MG63 (cell line): Measurements from ENCODE around the gene MYO15A. TPM values are rescaled to one million over a fixed set of nuclear protein-coding genes. Genes with fewer than 3 reads are reported as not detected.
A peak's percentile ranks its signal among the peaks of the same experiment; 100 is the strongest.

ENCODE experiments used
- DNase-seq: peaks from one replicate; pipeline ENCODE4 v3.0.0-alpha.2; 2020
- H3K27me3 ChIP-seq: fragments of 250-450 bp; sonication (Bioruptor Pico); 2 replicates; pipeline ENCODE4 v1.5.1; 2020; ENCODE audit warnings: mild to moderate bottlenecking, moderate library complexity
- H3K36me3 ChIP-seq: fragments of 250-450 bp; sonication (Bioruptor Pico); 2 replicates; pipeline ENCODE4 v1.5.1; 2020; ENCODE audit warnings: mild to moderate bottlenecking, moderate library complexity
- H3K4me3 ChIP-seq: fragments of 250-450 bp; sonication (Bioruptor Pico); 2 replicates; pipeline ENCODE4 v1.5.1; 2020; ENCODE audit warnings: mild to moderate bottlenecking, moderate library complexity
- H3K9me3 ChIP-seq: fragments of 250-450 bp; sonication (Bioruptor Pico); 2 replicates; pipeline ENCODE4 v1.5.1; 2020; ENCODE audit warnings: mild to moderate bottlenecking, moderate library complexity
- total RNA-seq: library from RNA; depleted of rRNA; stranded (reverse); fragments of >200 nt; shearing (Covaris generic); gene quantifications from 2 replicates; pipeline ENCODE4 v1.2.3, GENCODE V29; 2014; ENCODE audit warnings: low replicate concordance

The MYO15A gene
- total RNA-seq, 1 experiment from 2014 or later: not detected

DNA sequence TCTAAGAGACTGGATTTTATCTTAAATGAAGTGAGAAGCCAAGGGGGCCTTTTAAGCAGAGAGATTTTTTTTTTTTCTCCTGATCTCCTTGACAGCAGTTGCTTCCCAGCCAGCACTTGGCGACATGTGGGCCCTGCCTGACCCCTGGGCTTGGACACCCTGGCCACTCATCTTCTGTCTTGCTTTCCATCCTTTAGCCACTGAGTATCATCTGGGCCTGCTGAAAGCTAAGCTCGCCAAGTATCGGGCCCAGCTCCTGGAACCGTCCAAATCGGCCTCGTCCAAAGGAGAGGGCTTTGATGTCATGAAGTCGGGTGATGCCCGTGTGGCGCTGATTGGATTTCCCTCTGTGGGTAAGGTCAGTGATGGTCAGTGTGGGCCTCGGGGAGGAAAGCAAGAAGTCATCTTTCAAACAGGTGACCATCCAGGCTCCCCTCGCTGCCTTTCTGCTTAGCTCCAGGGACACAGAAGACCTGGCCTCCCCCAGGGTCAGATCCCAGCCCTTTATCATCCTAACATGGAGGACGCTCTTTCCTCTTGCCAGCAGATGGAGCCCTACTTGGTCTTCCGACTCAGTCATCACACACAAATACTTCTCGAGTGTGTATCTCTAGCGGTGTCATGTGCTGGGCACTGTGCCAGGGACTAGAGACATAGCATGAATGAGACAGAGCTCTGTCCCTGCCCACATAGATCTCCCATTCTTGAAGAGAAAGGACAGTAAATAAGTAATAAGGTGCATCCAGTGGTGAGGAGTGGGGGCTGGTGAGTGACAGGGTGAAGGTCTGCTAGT is 14.7 kb upstream of the MYO15A start:
- peak; percentile 52 for DNase-seq
- no peaks in the 10 kb centered on the region for H3K9me3 ChIP-seq
- no peaks in the 10 kb centered on the region for H3K27me3 ChIP-seq
- H3K4me3 ChIP-seq: no peak overlapping the region
- H3K36me3 ChIP-seq: peaks cover 8% of the 10 kb centered on the region; the same call in 1 of the 2 replicates

DNA sequence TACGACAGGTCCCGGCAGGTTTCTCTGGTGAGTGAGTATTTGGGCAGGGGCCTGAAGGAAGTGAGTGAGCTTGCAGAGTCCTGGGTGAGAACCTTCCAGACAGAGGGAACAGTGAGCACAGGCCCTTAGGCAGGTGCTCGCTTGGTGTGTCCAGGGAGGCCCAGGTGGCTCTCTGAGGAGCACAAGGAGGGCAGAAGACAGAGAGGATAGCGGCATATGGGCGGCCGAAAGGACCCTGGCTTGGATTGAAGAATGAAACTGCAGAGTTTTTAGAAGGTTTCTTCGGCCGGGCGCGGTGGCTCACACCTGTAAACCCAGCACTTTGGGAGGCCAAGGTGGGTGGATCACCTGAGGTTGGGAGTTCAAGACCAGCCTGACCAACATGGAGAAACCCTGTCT is 14.1 kb upstream of the MYO15A start:
- H3K27me3 ChIP-seq: no peaks in the 10 kb centered on the region
- H3K4me3 ChIP-seq: no peak overlapping the region
- no peak for DNase-seq
- H3K36me3 ChIP-seq: peaks cover 8% of the 10 kb centered on the region; the same call in 1 of the 2 replicates
- no peaks in the 10 kb centered on the region for H3K9me3 ChIP-seq

DNA sequence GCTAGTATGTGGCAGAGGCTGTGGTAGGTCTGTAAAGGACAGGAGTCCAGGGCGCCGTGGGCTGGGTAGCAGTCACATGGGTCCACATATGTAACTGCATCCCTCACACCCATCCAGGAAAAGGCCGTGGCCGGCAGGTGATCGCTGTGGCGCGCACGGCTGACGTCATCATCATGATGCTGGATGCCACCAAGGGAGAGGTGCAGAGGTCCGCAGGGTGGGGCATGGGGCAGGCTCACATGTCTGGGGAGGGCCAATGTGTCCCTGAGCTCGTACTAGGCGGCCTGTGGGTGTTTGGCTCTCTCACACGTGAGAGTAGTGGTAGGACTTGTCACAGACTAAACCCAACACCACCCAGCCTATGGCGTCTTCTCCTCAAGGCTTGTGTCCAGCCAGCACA is 9.0 kb upstream of the MYO15A start:
- Histone ChIP-seq H3K4me3 (no peak overlapping the region), H3K36me3 (no peaks in the 10 kb centered on the region), H3K27me3 (no peaks in the 10 kb centered on the region), H3K9me3 (no peaks in the 10 kb centered on the region)
- DNase-seq: no peak

DNA sequence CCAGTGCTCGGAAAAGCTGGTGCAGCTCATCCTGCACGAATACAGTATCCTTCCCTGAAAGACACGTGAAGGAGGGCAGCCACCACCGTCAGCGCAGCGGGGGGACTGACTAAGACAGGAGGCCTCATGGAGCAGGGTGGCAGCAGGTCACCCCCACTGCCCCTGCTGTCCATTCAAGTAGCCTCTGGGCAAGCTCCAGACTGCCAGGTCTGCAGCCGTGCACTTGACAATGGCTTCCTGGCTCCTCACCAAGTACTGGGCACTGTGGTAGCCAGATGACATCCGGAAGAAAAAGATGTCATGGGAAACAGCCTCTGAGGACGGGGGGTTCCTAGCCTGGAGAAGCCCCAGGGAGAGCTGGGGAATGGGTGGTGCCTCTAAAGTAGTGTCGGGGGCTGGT is 7.9 kb upstream of the MYO15A start:
- DNase-seq: no peak
- Histone ChIP-seq H3K9me3 (no peaks in the 10 kb centered on the region), H3K36me3 (no peaks in the 10 kb centered on the region), H3K4me3 (no peak overlapping the region), H3K27me3 (no peaks in the 10 kb centered on the region)

DNA sequence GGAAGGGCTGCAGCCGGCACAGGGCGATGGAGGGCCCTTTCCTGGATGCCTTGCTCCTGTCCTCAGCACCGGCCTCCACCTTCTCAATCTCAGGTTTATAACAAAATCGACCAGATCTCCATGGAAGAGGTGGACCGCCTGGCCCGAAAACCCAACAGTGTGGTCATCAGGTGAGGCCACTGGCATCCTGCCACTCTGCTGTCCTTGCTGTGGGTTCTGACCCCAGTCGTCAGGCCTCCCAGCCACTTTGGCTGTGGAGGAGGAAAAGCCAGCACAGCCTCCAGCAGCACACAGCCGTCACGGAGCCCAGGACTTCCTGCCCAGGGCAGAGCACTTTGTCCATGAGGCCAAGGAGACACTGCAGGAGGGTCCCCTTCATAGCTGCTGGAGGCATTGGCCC is 6.7 kb upstream of the MYO15A start:
- no peaks in the 10 kb centered on the region for H3K36me3 ChIP-seq
- H3K9me3 ChIP-seq: no peaks in the 10 kb centered on the region
- no peak for DNase-seq
- no peaks in the 10 kb centered on the region for H3K27me3 ChIP-seq
- H3K4me3 ChIP-seq: no peak overlapping the region

DNA sequence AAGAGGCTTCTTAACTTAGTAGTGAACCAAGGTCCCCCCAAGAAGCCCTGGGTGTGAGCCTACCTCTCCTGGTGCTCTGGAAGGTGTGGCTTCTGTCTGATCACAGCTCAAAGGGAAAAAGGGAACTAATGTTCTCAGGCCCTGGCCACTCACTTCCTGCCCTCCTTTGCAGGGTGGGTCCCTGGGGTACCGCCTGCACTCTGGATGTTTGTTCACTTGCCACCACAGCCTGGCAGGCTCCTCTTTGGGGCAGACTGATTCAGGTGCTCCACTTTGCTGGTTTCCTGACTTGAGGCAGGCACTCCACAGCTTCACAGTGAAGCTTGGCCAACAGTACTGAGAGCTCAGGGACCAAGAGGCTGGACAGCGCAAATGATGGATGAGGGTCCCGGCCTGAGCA is 5.9 kb upstream of the MYO15A start:
- H3K27me3 ChIP-seq: no peaks in the 10 kb centered on the region
- DNase-seq: no peak
- H3K36me3 ChIP-seq: no peaks in the 10 kb centered on the region
- no peak overlapping the region for H3K4me3 ChIP-seq
- no peaks in the 10 kb centered on the region for H3K9me3 ChIP-seq

DNA sequence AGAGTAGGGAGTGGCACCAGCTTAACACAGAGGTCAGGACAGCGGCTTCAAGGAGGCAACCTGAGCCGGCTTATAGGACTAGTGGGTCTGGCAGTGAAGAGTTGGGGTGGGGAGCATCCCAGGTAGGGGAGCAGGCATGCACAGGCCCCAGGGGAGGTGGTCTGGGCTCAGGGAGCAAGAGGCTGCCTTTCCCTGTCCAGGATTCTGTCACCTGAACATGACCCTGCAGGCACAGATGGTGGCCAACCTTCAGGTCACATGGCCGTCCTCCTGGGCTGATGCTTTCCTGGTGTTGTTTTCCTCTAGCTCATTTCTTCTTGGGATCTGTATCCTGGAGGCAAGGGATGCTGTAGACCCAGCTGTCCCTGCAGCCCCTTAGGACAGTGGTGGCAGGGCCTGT is 3.5 kb upstream of the MYO15A start:
- H3K27me3 ChIP-seq: no peaks in the 10 kb centered on the region
- no peak overlapping the region for H3K4me3 ChIP-seq
- no peaks in the 10 kb centered on the region for H3K36me3 ChIP-seq
- no peaks in the 10 kb centered on the region for H3K9me3 ChIP-seq
- DNase-seq: no peak

DNA sequence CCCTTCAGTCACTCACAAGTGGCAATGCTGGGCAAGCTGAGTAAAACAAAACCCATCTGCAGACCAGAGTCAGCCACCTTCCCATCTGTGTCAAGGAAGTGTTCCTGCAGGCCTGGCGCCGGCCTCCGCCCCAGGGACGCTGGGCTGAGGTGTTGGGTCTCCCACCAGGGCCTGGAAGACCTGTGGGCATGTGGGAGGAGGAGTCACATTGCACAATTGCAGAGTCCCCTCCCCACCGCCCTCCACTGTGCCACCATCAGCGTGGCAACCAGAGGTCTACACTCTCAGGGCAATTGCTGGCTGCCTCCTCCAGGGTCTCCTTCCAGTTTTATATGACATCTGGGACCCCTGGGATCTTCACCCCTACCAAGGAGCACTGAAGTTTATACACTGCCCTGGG is 3.0 kb upstream of the MYO15A start:
- Histone ChIP-seq H3K27me3 (no peaks in the 10 kb centered on the region), H3K36me3 (no peaks in the 10 kb centered on the region), H3K9me3 (no peaks in the 10 kb centered on the region), H3K4me3 (no peak overlapping the region)
- DNase-seq: no peak

DNA sequence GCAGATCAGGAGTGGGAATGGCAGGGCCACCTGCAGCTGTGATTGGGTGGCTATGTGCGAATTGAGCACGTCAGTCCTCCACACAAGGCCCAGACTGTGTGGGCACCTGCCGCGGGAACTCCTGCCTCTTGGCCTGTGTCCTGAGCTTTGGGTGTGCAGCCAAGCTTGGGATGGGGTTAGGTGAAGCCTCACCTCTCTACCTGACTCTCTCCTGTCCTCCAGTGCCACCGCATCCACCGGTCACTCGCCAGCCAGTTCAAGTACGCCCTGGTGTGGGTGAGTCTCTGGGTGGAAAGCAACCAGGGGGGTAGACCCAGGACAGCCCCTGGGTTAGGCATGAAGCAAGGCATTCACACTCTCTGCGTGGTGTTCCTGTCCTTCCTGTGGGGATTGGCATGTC is 2.3 kb upstream of the MYO15A start:
- Histone ChIP-seq H3K9me3 (no peaks in the 10 kb centered on the region), H3K36me3 (no peaks in the 10 kb centered on the region), H3K4me3 (no peak overlapping the region), H3K27me3 (no peaks in the 10 kb centered on the region)
- DNase-seq: no peak

DNA sequence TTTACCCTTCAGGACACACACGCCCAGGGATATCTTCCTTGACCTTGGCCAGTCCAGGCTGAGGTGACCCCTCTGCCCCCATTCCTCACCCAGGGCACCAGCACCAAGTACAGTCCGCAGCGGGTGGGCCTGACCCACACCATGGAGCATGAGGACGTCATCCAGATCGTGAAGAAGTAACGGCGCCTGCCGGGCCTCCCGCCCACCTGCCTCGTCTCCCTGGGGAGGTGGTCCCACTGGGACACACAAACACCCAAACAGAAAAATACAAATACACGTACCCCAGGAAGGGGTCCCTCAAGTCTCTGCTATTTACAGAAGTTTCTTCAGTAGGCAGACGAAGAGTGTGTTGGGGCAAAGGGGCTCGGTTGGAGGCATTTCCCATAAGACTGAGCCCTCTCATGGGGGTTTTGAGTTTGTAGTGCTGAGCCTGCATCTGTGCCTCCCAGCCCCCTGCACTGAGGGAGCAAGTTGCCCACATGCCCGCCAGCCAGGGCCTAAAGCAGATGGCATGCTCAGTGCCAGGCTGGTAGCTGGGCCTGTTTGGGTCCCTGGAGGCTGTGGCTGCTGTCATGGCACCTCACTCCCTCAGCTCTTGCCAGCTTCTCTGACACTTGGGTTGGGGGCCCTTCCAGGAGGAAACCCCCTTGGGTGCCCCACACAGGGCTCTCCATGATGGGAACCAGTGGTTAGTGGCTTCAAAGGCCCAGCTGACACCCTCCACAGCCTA is 1.3 kb upstream of the MYO15A start:
- H3K27me3 ChIP-seq: no peaks in the 10 kb centered on the region
- no peak for DNase-seq
- no peak overlapping the region for H3K4me3 ChIP-seq
- no peaks in the 10 kb centered on the region for H3K9me3 ChIP-seq
- no peaks in the 10 kb centered on the region for H3K36me3 ChIP-seq

DNA sequence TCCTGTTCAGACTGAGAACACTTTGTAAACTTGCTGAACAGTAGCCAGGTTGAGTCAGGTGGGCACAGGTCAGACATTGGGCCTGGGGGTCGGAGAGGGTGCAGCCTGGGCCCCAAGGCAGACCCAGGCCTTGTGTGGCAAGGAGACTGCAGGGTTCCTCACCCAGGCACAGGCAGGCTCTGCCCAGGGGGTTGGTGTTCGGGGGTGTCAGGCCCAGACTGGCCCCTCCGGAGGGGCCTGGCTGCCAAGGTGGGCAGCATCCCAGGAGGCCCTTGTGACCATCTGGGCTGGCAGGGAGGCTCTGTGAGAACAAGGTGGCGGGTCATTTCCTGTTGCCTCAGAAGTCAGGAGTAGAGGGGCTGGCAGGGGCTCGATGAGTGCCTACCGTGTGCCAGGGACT is 585 bp upstream of the MYO15A start:
- Histone ChIP-seq H3K4me3 (no peak overlapping the region), H3K27me3 (no peaks in the 10 kb centered on the region), H3K9me3 (no peaks in the 10 kb centered on the region), H3K36me3 (no peaks in the 10 kb centered on the region)
- no peak for DNase-seq

DNA sequence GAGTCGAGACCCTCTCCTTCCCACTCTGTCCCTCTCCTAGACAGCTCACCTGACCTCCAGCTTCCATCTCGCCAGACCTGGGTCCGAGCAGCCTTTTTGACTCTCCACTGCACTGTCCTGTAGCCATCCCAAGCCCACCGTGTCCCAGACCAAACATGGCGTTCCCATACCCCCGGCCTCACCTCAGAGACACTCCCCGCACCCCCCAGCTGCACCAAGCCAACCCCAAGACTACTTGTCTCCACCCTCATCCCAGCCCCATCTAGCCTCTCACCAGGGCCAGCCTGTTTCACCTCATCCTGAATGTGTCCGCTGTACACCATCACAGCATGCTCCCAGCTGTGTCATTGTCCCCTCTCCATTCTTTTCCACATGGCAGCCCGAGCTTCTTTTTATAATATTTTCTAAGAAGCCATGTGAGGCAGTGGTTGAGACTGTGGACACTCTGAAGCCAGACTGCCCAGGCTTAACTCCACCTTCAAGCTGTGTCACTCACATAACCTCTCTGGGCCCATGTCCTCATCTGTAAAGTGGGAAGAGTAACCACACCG is 1.5 kb downstream of the MYO15A start:
- H3K9me3 ChIP-seq: no peaks in the 10 kb centered on the region
- no peaks in the 10 kb centered on the region for H3K36me3 ChIP-seq
- no peak for DNase-seq
- no peak overlapping the region for H3K4me3 ChIP-seq
- no peaks in the 10 kb centered on the region for H3K27me3 ChIP-seq

DNA sequence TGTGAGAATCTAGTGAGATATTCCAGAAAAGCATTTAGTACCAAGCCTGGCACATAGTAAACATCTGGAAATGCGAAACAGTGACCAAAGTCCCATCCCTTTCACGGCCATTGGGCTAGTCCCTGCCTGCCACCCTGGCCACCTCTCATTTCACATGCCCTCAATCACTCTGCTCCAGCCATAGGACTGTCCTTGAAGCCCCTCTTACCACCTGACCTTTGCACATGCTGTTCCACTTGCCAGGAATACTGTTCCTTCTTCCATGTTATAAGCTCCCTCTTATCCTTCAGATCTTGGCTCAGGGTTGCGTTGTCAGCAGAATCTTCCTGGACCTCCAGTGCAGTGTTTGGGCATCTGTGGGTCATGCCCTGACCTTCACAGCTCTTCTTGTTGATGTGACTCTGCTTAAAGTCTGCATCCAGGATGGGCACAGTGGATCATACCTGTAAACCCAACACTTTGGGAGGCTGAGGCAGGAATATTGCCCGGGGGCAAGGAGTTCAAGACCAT is 2.1 kb downstream of the MYO15A start:
- Histone ChIP-seq H3K27me3 (no peaks in the 10 kb centered on the region), H3K4me3 (no peak overlapping the region), H3K36me3 (no peaks in the 10 kb centered on the region), H3K9me3 (no peaks in the 10 kb centered on the region)
- DNase-seq: no peak

DNA sequence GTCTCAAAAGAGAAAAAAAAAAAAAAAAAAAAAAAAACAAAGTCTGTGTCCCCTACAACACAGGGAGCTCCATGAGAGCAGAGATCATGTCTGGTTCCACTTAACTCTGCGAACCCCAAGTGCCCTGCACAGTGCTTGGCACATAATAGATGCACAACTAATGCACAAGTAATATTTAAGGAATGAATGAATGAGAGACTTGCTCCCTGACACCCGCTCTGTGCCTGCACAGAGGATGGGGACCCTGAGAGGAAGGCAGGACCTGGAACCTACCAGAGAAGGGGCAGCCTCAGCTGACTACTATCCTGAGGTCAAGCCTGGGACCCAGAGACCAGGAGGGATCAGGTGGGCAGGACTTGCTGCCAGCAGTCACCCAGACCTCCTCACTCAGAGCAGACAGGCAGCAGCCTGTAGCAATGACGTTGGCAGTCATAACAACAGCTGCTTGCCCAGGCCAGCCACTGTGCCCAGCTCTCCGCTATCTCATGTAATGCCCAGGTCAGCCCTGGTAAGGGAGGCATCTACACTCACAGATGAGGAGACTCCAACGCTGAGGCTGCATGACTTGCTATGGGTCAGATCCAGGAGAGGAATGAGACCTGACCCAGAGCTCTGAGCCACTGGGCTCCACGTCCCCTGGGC is 2.9 kb downstream of the MYO15A start:
- Histone ChIP-seq H3K36me3 (no peaks in the 10 kb centered on the region), H3K27me3 (no peaks in the 10 kb centered on the region), H3K9me3 (no peaks in the 10 kb centered on the region), H3K4me3 (no peak overlapping the region)
- no peak for DNase-seq

DNA sequence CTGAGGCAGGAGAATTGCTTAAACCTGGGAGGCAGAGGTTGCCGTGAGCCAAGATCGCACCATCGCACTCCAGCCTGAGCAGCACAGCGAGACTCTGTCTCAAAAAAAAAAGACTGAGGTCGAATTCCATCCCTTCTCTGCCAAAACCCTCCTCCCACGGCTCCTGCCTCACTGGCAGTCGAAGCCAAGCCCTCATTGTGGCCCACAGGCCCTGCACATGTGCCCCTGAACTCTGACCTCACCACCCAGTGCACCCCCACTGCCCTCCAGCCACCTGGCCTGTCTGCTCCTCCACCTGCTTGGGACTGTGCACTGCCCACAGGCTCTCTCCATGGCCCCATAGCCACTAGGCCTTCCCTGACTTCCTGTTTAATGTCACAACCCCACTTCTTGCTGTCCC is 7.0 kb downstream of the MYO15A start:
- Histone ChIP-seq H3K4me3 (no peak overlapping the region), H3K27me3 (no peaks in the 10 kb centered on the region), H3K36me3 (no peaks in the 10 kb centered on the region), H3K9me3 (no peaks in the 10 kb centered on the region)
- DNase-seq: no peak

DNA sequence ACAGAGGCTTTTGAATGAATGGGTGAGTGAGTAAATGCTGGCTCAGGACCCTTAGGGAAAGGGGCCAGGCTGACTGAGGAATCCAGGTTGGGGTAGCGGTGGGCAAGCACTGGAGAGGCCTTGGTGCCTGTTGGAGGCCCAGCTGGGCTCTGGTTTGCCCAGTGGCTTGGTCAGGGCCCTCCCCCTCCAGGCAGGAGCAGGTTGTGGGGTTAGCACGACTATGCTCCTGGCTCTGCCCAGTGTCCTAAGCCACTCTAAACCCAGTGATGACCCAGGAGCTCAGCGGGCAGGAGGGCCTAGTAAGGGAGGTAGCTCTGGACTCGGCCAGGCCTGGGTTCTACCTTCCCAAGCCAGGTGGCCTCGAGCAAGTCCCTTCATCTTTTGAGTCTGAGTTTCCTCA is 7.5 kb downstream of the MYO15A start:
- Histone ChIP-seq H3K27me3 (no peaks in the 10 kb centered on the region), H3K36me3 (no peaks in the 10 kb centered on the region), H3K4me3 (no peak overlapping the region), H3K9me3 (no peaks in the 10 kb centered on the region)
- DNase-seq: no peak

DNA sequence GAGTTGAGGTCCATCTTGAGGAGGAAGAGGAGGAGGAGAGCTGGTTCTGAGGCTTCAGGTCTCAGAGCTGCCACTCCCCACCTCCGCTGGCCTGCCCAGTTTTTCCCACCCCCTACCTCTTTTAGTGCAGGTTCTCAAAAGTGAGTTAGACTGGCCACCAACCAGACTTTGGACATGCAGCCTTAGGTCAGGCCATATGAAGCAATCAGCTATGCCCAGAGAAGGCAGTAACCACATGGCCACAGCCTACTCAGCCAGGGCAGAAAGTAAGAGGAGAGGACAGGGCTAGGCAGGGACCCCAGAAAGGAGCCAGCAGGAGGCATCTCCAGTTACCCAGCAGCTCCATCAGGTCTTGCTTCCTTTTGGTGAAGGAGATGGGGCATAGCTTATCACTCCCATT is 9.0 kb downstream of the MYO15A start:
- Histone ChIP-seq H3K27me3 (no peaks in the 10 kb centered on the region), H3K9me3 (no peaks in the 10 kb centered on the region), H3K4me3 (no peak overlapping the region), H3K36me3 (no peaks in the 10 kb centered on the region)
- no peak for DNase-seq
